Progenitor cell of endocrine pancreas (in vitro differentiated cells): ENCODE data around the gene APOA4. TPM values are rescaled to one million over a fixed set of nuclear protein-coding genes. Genes with fewer than 3 reads are reported as not detected.
A peak's percentile ranks its signal among the peaks of the same experiment; 100 is the strongest.

Experiments
- DNase-seq: peaks from one replicate; pipeline ENCODE4 v3.0.0; 2021; ENCODE audit warnings: low spot score; ENCODE audit not compliant: unreplicated experiment
- H3K27ac Mint-ChIP-seq: 2 replicates; pipeline ENCODE4 v1.8.0; 2021; ENCODE audit warnings: mild to moderate bottlenecking, moderate library complexity, mixed read lengths
- H3K27me3 Mint-ChIP-seq: 2 replicates; pipeline ENCODE4 v1.8.0; 2021; ENCODE audit warnings: mixed read lengths
- H3K36me3 Mint-ChIP-seq: 2 replicates; pipeline ENCODE4 v1.8.0; 2022; ENCODE audit warnings: mixed read lengths; ENCODE audit not compliant: insufficient read depth
- H3K4me1 Mint-ChIP-seq: 2 replicates; pipeline ENCODE4 v1.8.0; 2021; ENCODE audit warnings: low read depth, mixed read lengths
- H3K4me3 Mint-ChIP-seq: 2 replicates; pipeline ENCODE4 v1.8.0; 2021; ENCODE audit warnings: low read depth, mild to moderate bottlenecking, moderate library complexity, mixed read lengths
- H3K9me3 Mint-ChIP-seq: 2 replicates; pipeline ENCODE4 v1.8.0; 2021; ENCODE audit warnings: low read depth, mixed read lengths
- total RNA-seq: library from RNA; stranded (reverse); gene quantifications from 2 replicates; pipeline ENCODE4 v1.2.1, GENCODE V29; 2021
- TF ChIP-seq, protein P1 (sequence below): fragments of 200-600 bp; sonication (generic); IDR thresholded peaks from one replicate; pipeline ENCODE4 v1.5.0; 2021; ENCODE audit warnings: antibody characterized with exemption, mild to moderate bottlenecking; ENCODE audit not compliant: unreplicated experiment

The APOA4 gene
- total RNA-seq, 1 donor from 2014 or later = not detected

DNA sequence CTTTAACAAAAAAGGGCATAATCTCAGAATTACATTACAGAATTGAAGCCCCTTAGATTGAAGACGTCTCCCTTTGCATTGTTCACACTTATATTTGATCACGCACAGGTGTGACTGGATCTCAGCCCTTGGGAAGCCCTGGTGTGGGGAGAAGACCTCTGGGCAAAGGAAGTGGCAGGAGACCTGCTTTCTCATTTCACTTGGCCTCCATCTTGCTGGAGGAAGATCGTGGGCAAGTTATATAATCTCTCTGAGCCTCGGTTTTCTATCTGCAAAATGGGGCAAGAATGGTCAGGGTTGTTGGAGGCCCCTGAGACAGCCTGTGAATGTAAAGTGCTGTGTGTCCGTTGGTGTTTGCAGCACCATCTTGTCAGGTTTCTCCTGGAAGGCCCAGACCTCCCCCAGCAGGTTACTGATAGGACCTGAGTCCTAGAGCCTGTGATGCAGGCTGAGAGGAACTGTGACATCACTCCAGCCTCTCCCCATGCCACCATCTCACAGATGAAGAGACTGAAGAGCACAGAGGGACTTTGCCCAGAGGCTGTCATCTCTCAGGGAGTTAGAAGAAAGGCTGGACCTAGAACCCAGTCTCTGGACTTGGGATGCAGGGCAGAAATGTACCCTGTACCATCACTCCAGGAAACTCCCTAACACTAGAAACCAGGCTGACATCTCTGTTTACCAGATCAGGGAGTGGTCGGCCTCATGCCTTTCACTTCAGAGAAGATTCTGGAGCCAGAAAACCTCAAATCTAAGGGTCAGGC, 15.4 kb upstream of the APOA4 start:
- H3K27ac Mint-ChIP-seq = peak overlapping the region; percentile 91
- no peak overlapping the region for H3K4me3 Mint-ChIP-seq
- H3K27me3 Mint-ChIP-seq = peaks cover 2% of the 10 kb centered on the region
- DNase-seq = no peak
- H3K4me1 Mint-ChIP-seq = peaks cover 38% of the 10 kb centered on the region
- no peaks in the 10 kb centered on the region for H3K9me3 Mint-ChIP-seq
- TF ChIP-seq, protein P1, sequence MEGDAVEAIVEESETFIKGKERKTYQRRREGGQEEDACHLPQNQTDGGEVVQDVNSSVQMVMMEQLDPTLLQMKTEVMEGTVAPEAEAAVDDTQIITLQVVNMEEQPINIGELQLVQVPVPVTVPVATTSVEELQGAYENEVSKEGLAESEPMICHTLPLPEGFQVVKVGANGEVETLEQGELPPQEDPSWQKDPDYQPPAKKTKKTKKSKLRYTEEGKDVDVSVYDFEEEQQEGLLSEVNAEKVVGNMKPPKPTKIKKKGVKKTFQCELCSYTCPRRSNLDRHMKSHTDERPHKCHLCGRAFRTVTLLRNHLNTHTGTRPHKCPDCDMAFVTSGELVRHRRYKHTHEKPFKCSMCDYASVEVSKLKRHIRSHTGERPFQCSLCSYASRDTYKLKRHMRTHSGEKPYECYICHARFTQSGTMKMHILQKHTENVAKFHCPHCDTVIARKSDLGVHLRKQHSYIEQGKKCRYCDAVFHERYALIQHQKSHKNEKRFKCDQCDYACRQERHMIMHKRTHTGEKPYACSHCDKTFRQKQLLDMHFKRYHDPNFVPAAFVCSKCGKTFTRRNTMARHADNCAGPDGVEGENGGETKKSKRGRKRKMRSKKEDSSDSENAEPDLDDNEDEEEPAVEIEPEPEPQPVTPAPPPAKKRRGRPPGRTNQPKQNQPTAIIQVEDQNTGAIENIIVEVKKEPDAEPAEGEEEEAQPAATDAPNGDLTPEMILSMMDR = no peak
- peaks cover 3% of the 10 kb centered on the region for H3K36me3 Mint-ChIP-seq

DNA sequence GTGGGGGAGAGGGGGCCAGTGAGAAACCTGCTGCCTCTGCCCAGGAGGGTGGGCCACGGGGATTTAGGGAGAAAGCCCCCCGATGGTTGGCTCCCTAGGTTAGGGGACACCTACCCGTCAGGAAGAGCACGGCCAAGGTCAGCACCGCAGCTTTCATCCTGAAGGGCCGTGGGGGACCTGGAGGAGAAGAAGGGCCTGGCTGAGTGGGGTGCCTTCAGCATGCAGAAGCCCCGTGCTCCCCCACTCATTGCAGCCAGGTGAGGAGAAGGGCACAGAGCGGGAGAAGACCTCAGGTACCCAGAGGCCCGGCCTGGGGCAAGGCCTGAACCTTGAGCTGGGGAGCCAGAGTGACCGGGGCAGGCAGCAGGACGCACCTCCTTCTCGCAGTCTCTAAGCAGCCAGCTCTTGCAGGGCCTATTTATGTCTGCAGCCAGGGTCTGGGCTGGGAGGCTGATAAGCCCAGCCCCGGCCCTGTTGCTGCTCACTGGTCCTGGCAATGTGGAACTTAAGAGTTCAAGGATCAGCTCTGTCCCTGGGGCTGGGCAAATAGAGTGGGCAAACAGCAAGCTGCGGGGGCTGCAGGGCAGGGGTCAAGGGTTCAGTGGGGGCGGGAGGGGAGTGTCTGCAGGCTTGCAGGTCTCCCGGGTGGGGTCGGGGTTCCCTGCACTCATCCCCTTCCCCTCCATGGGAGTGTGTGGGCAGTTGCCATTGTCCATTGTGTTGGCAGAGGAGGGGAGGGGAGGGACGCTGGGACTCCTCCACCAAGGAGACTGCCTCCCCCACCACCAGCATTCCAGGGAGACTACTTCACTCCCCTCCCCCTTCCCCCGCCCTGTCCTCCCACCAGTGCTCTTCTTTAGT, 14.4 kb upstream of the APOA4 start, which contains the start of gene APOA1:
Gene APOA1, minus strand, starts transcription at position 392 of the 861 bp plus-strand sequence. Its CDS starts 235 bp downstream, at position 157.
- Mint-ChIP-seq H3K9me3 (no peaks in the 10 kb centered on the region), H3K27me3 (peaks cover 5% of the 10 kb centered on the region), H3K27ac (peak within 1 kb of the TSS; percentile 91), H3K36me3 (no peaks in the 10 kb centered on the region), H3K4me3 (peak within 1 kb of the TSS; percentile 54), H3K4me1 (peaks cover 33% of the 10 kb centered on the region)
- TF ChIP-seq, protein P1 = no peak
- DNase-seq = peak; percentile 25

GRCh38 chr11:116836632-116836991, 13.5 kb upstream of the APOA4 start:
- Mint-ChIP-seq H3K27ac (peak overlapping the region; percentile 91), H3K4me1 (peaks cover 39% of the 10 kb centered on the region), H3K36me3 (no peaks in the 10 kb centered on the region), H3K9me3 (no peaks in the 10 kb centered on the region), H3K4me3 (peak overlapping the region; percentile 54), H3K27me3 (peaks cover 5% of the 10 kb centered on the region)
- DNase-seq = no peak
- TF ChIP-seq, protein P1 = no peak

GRCh38 chr11:116835791-116836631, 12.9 kb upstream of the APOA4 start:
- peak; percentile 66 for DNase-seq
- Mint-ChIP-seq H3K4me3 (peak overlapping the region; percentile 54), H3K27me3 (peaks cover 5% of the 10 kb centered on the region), H3K4me1 (peaks cover 39% of the 10 kb centered on the region), H3K9me3 (no peaks in the 10 kb centered on the region), H3K27ac (no peak overlapping the region), H3K36me3 (no peaks in the 10 kb centered on the region)
- TF ChIP-seq, protein P1 = peak; percentile 66
